BJ (cell line): Measurements from ENCODE around the gene NME9. TPM values are rescaled to one million over a fixed set of nuclear protein-coding genes. Genes with fewer than 3 reads are reported as not detected.
A peak's percentile ranks its signal among the peaks of the same experiment; 100 is the strongest.

Source experiments
- CTCF ChIA-PET: fragments of 350-600 bp; formaldehyde crosslinking; extraction: SDS; loops from one replicate; lab custom pipeline; 2021; ENCODE audit warnings: antibody characterized with exemption, inconsistent platforms; lab: Yijun Ruan, JAX
- POLR2A ChIA-PET: fragments of 300-600 bp; sonication (Branson Sonifier 250); formaldehyde crosslinking; extraction: SDS; loops from one replicate; lab custom pipeline; 2021; ENCODE audit warnings: antibody characterized with exemption; lab: Charles Lee
- DNase-seq: peaks from one replicate; pipeline ENCODE4 v3.0.0-alpha.2; 2011; ENCODE audit warnings: low read depth
- H3K27me3 ChIP-seq: 2 replicates; pipeline ENCODE4 v1.6.0; 2011; ENCODE audit warnings: low read length; ENCODE audit not compliant: control insufficient read depth, insufficient read depth
- H3K36me3 ChIP-seq: 2 replicates; pipeline ENCODE4 v1.5.1; 2011; ENCODE audit warnings: low read length; ENCODE audit not compliant: control insufficient read depth, insufficient read depth
- H3K4me3 ChIP-seq: 2 replicates; pipeline ENCODE4 v1.5.1; 2011; ENCODE audit warnings: low read depth, mild to moderate bottlenecking, control low read depth, low read length
- polyA plus RNA-seq: library from polyadenylated mRNA; depleted of rRNA; stranded (reverse); fragments of >200 nt; gene quantifications from 2 replicates; pipeline ENCODE4 v1.2.3, GENCODE V29; 2011
- TF ChIP-seq, protein P1 (sequence below): IDR thresholded peaks from 2 replicates; pipeline ENCODE4 v1.5.1; 2011; ENCODE audit warnings: low read depth, mild to moderate bottlenecking, control low read depth, inconsistent platforms, low read length, moderate library complexity; ENCODE audit not compliant: insufficient read depth

Gene NME9
- polyA plus RNA-seq, 1 experiment = not detected

DNA sequence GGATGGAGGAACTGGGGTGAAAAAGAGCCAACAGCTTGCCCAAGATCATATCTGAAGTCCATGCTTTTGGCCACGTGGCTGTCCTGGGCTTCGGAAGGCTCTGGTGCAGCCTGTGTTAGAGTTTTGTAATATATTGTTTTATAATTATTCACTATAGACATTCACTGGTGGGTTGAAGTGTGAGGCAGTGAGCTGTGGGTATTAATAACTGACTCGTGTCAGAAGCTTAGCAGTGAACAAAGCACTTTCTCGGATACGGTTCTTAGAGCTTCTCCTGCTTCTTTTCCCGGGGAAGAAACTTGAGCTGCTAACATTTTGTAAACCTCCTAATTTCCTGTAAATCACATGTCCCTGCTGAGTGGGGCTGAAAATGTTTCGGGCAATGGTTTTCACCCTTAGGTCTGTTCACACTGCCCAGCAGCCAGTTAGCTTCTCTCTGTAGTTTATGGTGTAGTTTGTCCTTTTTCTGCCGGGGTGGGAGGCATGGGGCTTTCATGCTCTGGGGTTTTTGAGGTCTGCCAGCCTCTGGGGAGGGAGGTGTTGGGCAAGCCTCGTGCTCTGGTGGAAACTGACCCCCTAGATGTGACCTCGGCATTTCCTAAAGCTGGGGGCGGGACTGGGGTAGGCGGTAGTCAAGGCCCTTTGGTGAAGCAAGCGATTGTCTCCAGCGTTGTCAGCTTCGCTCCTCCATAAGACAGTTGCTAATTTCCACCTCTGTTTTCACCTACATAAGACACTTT lies 20.4 kb upstream of the NME9 start:
- POLR2A ChIA-PET = interaction anchor here (1.1 kb wide), 1 partner anchor 40 kb away, joined by 5 read pairs; no protein-coding TSS in a partner anchor

DNA sequence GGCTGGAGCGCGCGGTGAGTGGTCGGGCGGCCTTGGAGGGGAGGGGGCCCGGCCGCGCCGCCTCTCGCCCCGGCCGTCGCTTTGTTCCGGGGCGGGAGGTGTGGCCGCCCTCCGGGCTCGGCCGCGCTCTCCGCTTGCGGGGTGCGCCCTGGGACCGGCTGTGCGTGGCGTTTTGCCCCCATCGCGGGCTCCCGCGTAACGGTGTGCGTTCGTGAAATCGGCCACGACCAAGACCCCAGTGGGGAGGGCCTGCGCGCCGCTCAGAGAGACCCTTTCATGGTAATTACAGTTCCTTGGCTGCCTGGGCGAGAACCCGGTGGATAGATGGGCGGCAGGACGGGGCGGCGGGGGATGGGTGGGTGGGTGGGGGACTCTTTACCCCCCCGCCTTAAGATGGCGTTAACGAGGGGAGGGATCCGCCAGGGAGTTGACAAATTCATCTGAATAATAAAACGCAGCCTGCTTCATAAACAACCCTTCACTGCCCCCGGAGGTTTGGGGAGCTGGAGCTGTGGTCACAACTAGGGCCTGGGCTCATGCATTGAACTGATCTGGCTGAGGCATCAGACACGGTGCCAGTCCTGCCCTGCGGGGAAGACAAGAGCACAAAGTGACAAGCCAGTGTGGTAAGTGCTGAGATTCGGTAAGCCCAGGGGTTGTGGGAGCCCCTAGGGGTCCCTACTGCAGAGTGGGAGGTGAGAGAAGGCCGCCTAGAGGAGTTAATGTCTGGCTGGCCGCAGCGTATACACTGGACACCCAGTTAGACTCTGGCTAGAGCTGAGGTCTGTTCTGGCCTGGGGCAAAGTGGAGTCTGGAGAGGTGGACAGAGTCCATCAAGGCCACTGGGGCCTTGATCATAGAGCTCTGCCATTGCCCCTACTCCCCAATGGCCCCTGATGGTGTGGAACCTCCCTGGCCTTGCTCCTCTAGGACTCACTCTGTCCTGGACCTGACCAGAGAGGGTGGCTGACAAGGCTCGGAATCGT lies 19.4 kb upstream of the NME9 start:
- ChIA-PET CTCF (interaction anchor here (0.5 to 3.5 kb wide), 13 partner anchors 10 to 266 kb away, joined by 3 to 13 read pairs (median 5); no protein-coding TSS in a partner anchor), POLR2A (interaction anchor here (1.1 kb wide), 1 partner anchor 41 kb away, joined by 5 read pairs; no protein-coding TSS in a partner anchor)
- no peak for DNase-seq
- Histone ChIP-seq H3K4me3 (peak overlapping the region; percentile 66), H3K27me3 (no peaks in the 10 kb centered on the region; the same call in 1 of the 2 replicates), H3K36me3 (no peaks in the 10 kb centered on the region; the same call in 1 of the 2 replicates)
- TF ChIP-seq, protein P1, sequence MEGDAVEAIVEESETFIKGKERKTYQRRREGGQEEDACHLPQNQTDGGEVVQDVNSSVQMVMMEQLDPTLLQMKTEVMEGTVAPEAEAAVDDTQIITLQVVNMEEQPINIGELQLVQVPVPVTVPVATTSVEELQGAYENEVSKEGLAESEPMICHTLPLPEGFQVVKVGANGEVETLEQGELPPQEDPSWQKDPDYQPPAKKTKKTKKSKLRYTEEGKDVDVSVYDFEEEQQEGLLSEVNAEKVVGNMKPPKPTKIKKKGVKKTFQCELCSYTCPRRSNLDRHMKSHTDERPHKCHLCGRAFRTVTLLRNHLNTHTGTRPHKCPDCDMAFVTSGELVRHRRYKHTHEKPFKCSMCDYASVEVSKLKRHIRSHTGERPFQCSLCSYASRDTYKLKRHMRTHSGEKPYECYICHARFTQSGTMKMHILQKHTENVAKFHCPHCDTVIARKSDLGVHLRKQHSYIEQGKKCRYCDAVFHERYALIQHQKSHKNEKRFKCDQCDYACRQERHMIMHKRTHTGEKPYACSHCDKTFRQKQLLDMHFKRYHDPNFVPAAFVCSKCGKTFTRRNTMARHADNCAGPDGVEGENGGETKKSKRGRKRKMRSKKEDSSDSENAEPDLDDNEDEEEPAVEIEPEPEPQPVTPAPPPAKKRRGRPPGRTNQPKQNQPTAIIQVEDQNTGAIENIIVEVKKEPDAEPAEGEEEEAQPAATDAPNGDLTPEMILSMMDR = no peak

More for the DNA sequence above, 20.4 kb upstream of the NME9 start:
- H3K4me3 ChIP-seq = no peak overlapping the region
- CTCF ChIA-PET = interaction anchor here (0.9 to 3.5 kb wide), 14 partner anchors 9 to 91 kb away, joined by 3 to 13 read pairs (median 4); no protein-coding TSS in a partner anchor
- H3K36me3 ChIP-seq = no peaks in the 10 kb centered on the region; the same call in 1 of the 2 replicates
- H3K27me3 ChIP-seq = no peaks in the 10 kb centered on the region; the same call in 1 of the 2 replicates
- no peak for DNase-seq
- TF ChIP-seq, protein P1 = no peak

DNA sequence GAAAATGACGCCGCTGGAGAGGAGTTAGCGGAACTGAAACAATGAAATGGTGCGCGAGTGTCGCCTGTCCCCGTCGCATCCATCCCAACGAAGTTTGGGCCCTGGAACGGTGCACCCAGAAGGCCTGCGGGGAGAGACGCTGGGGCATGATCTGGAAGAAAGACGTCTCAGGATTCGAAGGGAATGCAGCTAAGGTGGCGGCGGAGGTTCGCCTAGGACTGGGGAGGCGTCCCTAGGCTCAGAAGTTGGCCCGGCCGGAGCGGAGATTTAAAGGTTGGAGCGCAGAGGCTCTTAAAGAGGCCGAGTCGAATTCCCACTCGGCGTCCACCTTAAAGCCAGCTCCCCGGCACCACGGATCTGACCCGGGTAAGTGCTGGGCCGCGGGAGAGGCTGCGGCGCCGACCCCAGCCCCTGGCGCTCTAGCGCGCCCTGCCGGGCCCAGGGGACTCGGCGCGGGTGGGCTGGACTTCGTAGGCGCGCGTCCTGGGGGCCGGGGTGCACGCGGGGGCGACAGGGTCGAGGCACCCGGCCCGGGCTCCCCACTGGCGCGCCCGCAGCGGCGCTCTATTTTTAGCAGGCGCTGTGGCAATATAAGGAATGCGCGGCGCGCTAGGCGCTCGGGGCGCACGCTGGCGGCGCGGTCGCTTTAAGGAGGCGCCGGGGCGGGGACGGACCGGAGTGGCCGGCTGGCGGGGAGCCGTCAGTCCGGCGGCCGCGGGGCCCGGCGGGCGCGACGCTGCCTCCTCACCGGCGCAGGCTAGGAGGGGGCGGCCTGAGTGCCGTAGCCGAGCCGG lies 18.5 kb upstream of the NME9 start, which contains the start of gene MRAS:
Gene MRAS, plus strand, starts transcription at position 620 of the 794 bp plus-strand sequence. CDS start 24,305 bp downstream, outside the sequence.
- CTCF ChIA-PET = interaction anchor here (0.7 to 3.4 kb wide), 7 partner anchors 11 to 265 kb away, joined by 3 to 29 read pairs (median 4); no protein-coding TSS in a partner anchor
- POLR2A ChIA-PET = interaction anchor here (0.6 kb wide), 1 partner anchor 174 kb away, joined by 3 read pairs; the partner anchor contains the start of gene DBR1
- TF ChIP-seq, protein P1 = peak; percentile 26; the same call in 1 of the 2 replicates
- Histone ChIP-seq H3K36me3 (no peaks in the 10 kb centered on the region; the same call in 1 of the 2 replicates), H3K27me3 (no peaks in the 10 kb centered on the region; the same call in 1 of the 2 replicates), H3K4me3 (peak within 1 kb of the TSS; percentile 66)
- no peak for DNase-seq

DNA sequence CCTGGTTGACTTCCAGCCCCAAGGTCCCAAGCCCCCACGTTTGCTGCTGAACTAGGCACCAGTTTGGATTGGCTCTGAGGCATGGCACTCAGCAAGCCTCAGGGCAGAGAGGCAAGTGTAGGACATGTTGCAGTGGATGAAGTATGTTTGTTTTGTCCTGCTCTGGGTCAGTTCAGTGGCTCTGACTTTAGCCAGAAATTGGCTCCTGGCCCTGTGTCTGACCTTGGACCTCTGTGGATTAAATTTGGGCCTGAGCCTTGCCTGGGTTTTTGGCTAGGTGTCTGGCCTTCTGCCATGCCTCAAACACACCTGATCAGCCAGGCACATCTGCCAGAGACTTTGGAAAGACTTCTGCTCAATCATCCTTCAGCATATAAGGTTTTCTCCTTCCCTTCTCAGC lies 15.1 kb upstream of the NME9 start:
- TF ChIP-seq, protein P1 = no peak
- ChIA-PET POLR2A (no interaction called here), CTCF (no interaction called here)
- Histone ChIP-seq H3K36me3 (no peaks in the 10 kb centered on the region), H3K4me3 (no peak overlapping the region), H3K27me3 (no peaks in the 10 kb centered on the region; the same call in 1 of the 2 replicates)
- DNase-seq = no peak
